Suprapubic skin (tissue), 4 donors: ENCODE data around the gene PAIP2B.

ENCODE experiments used
- CTCF ChIP-seq, 2 donors: fragments of 200-600 bp in 1 of 2; fragments of 450-650 bp in 1 of 2; sonication (generic) in 1 of 2; IDR thresholded peaks; one replicate each; pipeline ENCODE4 v1.5.1; 2016 to 2019; ENCODE audit warnings: antibody characterized with exemption in 2 of 2, mild to moderate bottlenecking in 1 of 2, moderate library complexity in 1 of 2
- POLR2A ChIP-seq, 2 donors: fragments of 450-650 bp; IDR thresholded peaks; one replicate each; pipeline ENCODE4 v1.6.1; 2017; ENCODE audit warnings: antibody characterized with exemption in 2 of 2, mild to moderate bottlenecking in 2 of 2, moderate library complexity in 2 of 2
- POLR2AphosphoS5 ChIP-seq, 3 donors: sonication (generic); formaldehyde crosslinking; IDR thresholded peaks; one replicate each; pipeline ENCODE4 v1.6.1; 2017; ENCODE audit warnings: antibody characterized with exemption in 3 of 3

GRCh38 chr2:71136174-71136573 lies 90.7 kb downstream of the PAIP2B start:
- TF ChIP-seq CTCF (IDR thresholded peaks at IDR 0.05), result no peak
- TF ChIP-seq POLR2A (IDR thresholded peaks at IDR 0.05), result no peak
- no peak for TF ChIP-seq POLR2AphosphoS5 (IDR thresholded peaks at IDR 0.05)
